Measurements from ENCODE around the gene CHM. TPM values are rescaled to one million over a fixed set of nuclear protein-coding genes. Genes with fewer than 3 reads are reported as not detected.
A peak's percentile ranks its signal among the peaks of the same experiment; 100 is the strongest.

The CHM gene
- total RNA-seq, 1 donor from 2014 or later, result 13.1 TPM

- no peak for TF ChIP-seq CTCF (IDR thresholded peaks at IDR 0.05; ENCODE audit: borderline replicate concordance)
- H3K9me3 ChIP-seq (replicated peaks), result peaks cover 7% of the 10 kb centered on the region
- intact Hi-C loops (cut with micrococcal nuclease), result no loop called here
- H3K27ac ChIP-seq (replicated peaks), result no peak overlapping the region
- peaks cover 29% of the 10 kb centered on the region for H3K36me3 ChIP-seq
- no peak for DNase-seq
- no peaks in the 10 kb centered on the region for H3K27me3 ChIP-seq (ENCODE audit: low read depth)
- H3K4me1 ChIP-seq, result no peaks in the 10 kb centered on the region
- H3K4me3 ChIP-seq, result no peak overlapping the region
These were observed 182.0 kb downstream of the CHM start for GRCh38 chrX:85865324-85865723.

GRCh38 chrX:85859426-85859825 lies 187.9 kb downstream of the CHM start:
- no peaks in the 10 kb centered on the region for H3K36me3 ChIP-seq
- DNase-seq, result no peak
- no peaks in the 10 kb centered on the region for H3K9me3 ChIP-seq (replicated peaks)
- intact Hi-C loops (cut with micrococcal nuclease), result no loop called here
- TF ChIP-seq CTCF (IDR thresholded peaks at IDR 0.05; ENCODE audit: borderline replicate concordance), result no peak
- H3K27ac ChIP-seq (replicated peaks), result no peak overlapping the region
- H3K4me3 ChIP-seq, result no peak overlapping the region
- no peaks in the 10 kb centered on the region for H3K4me1 ChIP-seq
- H3K27me3 ChIP-seq (ENCODE audit: low read depth), result no peaks in the 10 kb centered on the region

GRCh38 chrX:85851418-85851817 lies 195.9 kb downstream of the CHM start:
- no peak overlapping the region for H3K27ac ChIP-seq (replicated peaks)
- no peaks in the 10 kb centered on the region for H3K36me3 ChIP-seq
- no peak overlapping the region for H3K4me3 ChIP-seq
- DNase-seq, result no peak
- peak; percentile 50 for TF ChIP-seq CTCF (IDR thresholded peaks at IDR 0.05; ENCODE audit: borderline replicate concordance)
- H3K9me3 ChIP-seq (replicated peaks), result no peaks in the 10 kb centered on the region
- intact Hi-C loops (cut with micrococcal nuclease), result no loop called here
- no peaks in the 10 kb centered on the region for H3K4me1 ChIP-seq
- H3K27me3 ChIP-seq (ENCODE audit: low read depth), result no peaks in the 10 kb centered on the region

GRCh38 chrX:85836868-85837267 lies 210.5 kb downstream of the CHM start:
- Histone ChIP-seq H3K27me3 (ENCODE audit: low read depth) (no peaks in the 10 kb centered on the region), H3K27ac (replicated peaks) (no peak overlapping the region), H3K36me3 (no peaks in the 10 kb centered on the region), H3K4me3 (no peak overlapping the region), H3K9me3 (replicated peaks) (no peaks in the 10 kb centered on the region), H3K4me1 (no peaks in the 10 kb centered on the region)
- TF ChIP-seq CTCF (IDR thresholded peaks at IDR 0.05; ENCODE audit: borderline replicate concordance), result no peak
- DNase-seq, result no peak
- intact Hi-C loops (cut with micrococcal nuclease), result no loop called here

DNA sequence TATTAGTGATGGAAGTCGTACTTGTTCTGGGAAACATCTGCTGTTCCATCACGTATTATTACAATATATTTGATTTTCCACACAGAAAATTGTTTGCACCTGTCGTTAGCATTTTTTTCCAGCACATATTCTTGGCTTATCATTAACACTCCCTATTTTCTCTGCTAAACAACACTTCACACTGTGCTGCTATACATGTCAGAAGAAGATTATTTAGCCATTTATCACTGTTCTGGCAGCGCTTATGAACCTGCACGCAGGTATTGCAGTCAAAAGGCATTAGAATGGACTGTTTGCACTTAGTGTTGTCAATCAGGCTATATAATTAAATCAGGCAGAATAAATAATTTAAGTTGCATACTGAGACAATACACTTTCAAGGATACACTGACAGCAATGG lies 218.6 kb downstream of the CHM start:
- H3K36me3 ChIP-seq, result no peaks in the 10 kb centered on the region
- H3K27ac ChIP-seq (replicated peaks), result no peak overlapping the region
- TF ChIP-seq CTCF (IDR thresholded peaks at IDR 0.05; ENCODE audit: borderline replicate concordance), result no peak
- H3K4me1 ChIP-seq, result no peaks in the 10 kb centered on the region
- intact Hi-C loops (cut with micrococcal nuclease), result no loop called here
- no peaks in the 10 kb centered on the region for H3K27me3 ChIP-seq (ENCODE audit: low read depth)
- no peaks in the 10 kb centered on the region for H3K9me3 ChIP-seq (replicated peaks)
- no peak overlapping the region for H3K4me3 ChIP-seq
- DNase-seq, result no peak
